ENCODE results near the gene MPPED2. TPM values are rescaled to one million over a fixed set of nuclear protein-coding genes. Genes with fewer than 3 reads are reported as not detected.

MPPED2 gene
- total and polyA plus RNA-seq, 5 experiments from 2014 or later, result 1.4 to 4.9 (median 3.3) TPM; not detected in 2

- Mint-ChIP-seq H3K27ac (no peak overlapping the region), H3K4me1 (peaks cover 1 to 13% (median 10%) of the 10 kb centered on the region in 4 donors), H3K4me3 (no peak overlapping the region), H3K36me3 (no peaks in the 10 kb centered on the region), H3K9me3 (no peaks in the 10 kb centered on the region), H3K27me3 (peaks cover 0 to 12% (median 3%) of the 10 kb centered on the region in 5 donors)
- ATAC-seq, result no peak
- POLR2A ChIA-PET, result no interaction called here
- DNase-seq, result no peak
Measured at GRCh38 chr11:30509364-30509763, 76.8 kb downstream of the MPPED2 start.

GRCh38 chr11:30508594-30508993, 77.6 kb downstream of the MPPED2 start:
- Mint-ChIP-seq H3K9me3 (no peaks in the 10 kb centered on the region), H3K4me3 (no peak overlapping the region), H3K4me1 (peaks cover 1 to 13% (median 10%) of the 10 kb centered on the region in 4 donors), H3K27me3 (peaks cover 0 to 10% (median 3%) of the 10 kb centered on the region in 5 donors), H3K36me3 (no peaks in the 10 kb centered on the region), H3K27ac (no peak overlapping the region)
- POLR2A ChIA-PET, result no interaction called here
- ATAC-seq (no peak), DNase-seq (no peak)

GRCh38 chr11:30505603-30506002, 80.5 kb downstream of the MPPED2 start:
- no peak for DNase-seq
- no peak overlapping the region for H3K27ac Mint-ChIP-seq
- H3K9me3 Mint-ChIP-seq, result no peaks in the 10 kb centered on the region
- H3K36me3 Mint-ChIP-seq, result no peaks in the 10 kb centered on the region
- H3K4me1 Mint-ChIP-seq, result peaks cover 0 to 1% (median under 1%) of the 10 kb centered on the region in 4 donors
- POLR2A ChIA-PET, result no interaction called here
- ATAC-seq, result no peak
- H3K27me3 Mint-ChIP-seq, result peaks cover 0 to 10% (median 0%) of the 10 kb centered on the region in 5 donors
- H3K4me3 Mint-ChIP-seq, result no peak overlapping the region

GRCh38 chr11:30504468-30504867, 81.7 kb downstream of the MPPED2 start:
- H3K4me3 Mint-ChIP-seq, result no peak overlapping the region
- peaks cover 0 to 1% (median 0%) of the 10 kb centered on the region in 4 donors for H3K4me1 Mint-ChIP-seq
- H3K27me3 Mint-ChIP-seq, result peaks cover 0 to 12% (median 3%) of the 10 kb centered on the region in 5 donors
- H3K9me3 Mint-ChIP-seq, result no peaks in the 10 kb centered on the region
- no peak overlapping the region for H3K27ac Mint-ChIP-seq
- ATAC-seq (no peak), DNase-seq (no peak)
- no peaks in the 10 kb centered on the region for H3K36me3 Mint-ChIP-seq
- POLR2A ChIA-PET, result no interaction called here

GRCh38 chr11:30503156-30503555, 83.0 kb downstream of the MPPED2 start:
- H3K4me3 Mint-ChIP-seq, result no peak overlapping the region
- ATAC-seq, result no peak

GRCh38 chr11:30502305-30502704, 83.8 kb downstream of the MPPED2 start:
- Mint-ChIP-seq H3K4me1 (peaks cover 0 to 2% (median 0%) of the 10 kb centered on the region in 4 donors), H3K27ac (no peak overlapping the region), H3K4me3 (no peak overlapping the region), H3K36me3 (no peaks in the 10 kb centered on the region), H3K27me3 (peaks cover 0 to 15% (median 3%) of the 10 kb centered on the region in 5 donors), H3K9me3 (no peaks in the 10 kb centered on the region)
- no peak for DNase-seq
- POLR2A ChIA-PET, result no interaction called here
- ATAC-seq, result no peak

More at GRCh38 chr11:30503156-30503555, 83.0 kb downstream of the MPPED2 start:
- Mint-ChIP-seq H3K9me3 (no peaks in the 10 kb centered on the region), H3K27me3 (peaks cover 0 to 15% (median 3%) of the 10 kb centered on the region in 5 donors), H3K4me1 (peaks cover 0 to 2% (median 0%) of the 10 kb centered on the region in 4 donors), H3K27ac (no peak overlapping the region), H3K36me3 (no peaks in the 10 kb centered on the region)
- POLR2A ChIA-PET, result no interaction called here
- no peak for DNase-seq

- H3K4me1 Mint-ChIP-seq, result peaks cover 0 to 2% (median 0%) of the 10 kb centered on the region in 4 donors
- no peak overlapping the region for H3K27ac Mint-ChIP-seq
- ATAC-seq (no peak), DNase-seq (no peak)
- no peak overlapping the region for H3K4me3 Mint-ChIP-seq
- no peaks in the 10 kb centered on the region for H3K9me3 Mint-ChIP-seq
- peaks cover 0 to 15% (median 3%) of the 10 kb centered on the region in 5 donors for H3K27me3 Mint-ChIP-seq
- no peaks in the 10 kb centered on the region for H3K36me3 Mint-ChIP-seq
- POLR2A ChIA-PET, result no interaction called here
Measured at GRCh38 chr11:30501744-30502143, 84.4 kb downstream of the MPPED2 start.

- POLR2A ChIA-PET, result no interaction called here
- Mint-ChIP-seq H3K4me3 (no peak overlapping the region), H3K27ac (peak overlapping the region in 1 of 10 donors; percentile 0), H3K36me3 (no peaks in the 10 kb centered on the region), H3K9me3 (no peaks in the 10 kb centered on the region), H3K27me3 (peaks cover 0 to 9% (median 2%) of the 10 kb centered on the region in 5 donors), H3K4me1 (peaks cover 0 to 2% (median 0%) of the 10 kb centered on the region in 4 donors)
- DNase-seq, result no peak
- no peak for ATAC-seq
Measured at GRCh38 chr11:30499940-30500339, 86.2 kb downstream of the MPPED2 start.

- DNase-seq (no peak), ATAC-seq (no peak)
- H3K27ac Mint-ChIP-seq, result no peak overlapping the region
- peaks cover 0 to 9% (median 2%) of the 10 kb centered on the region in 5 donors for H3K27me3 Mint-ChIP-seq
- H3K36me3 Mint-ChIP-seq, result no peaks in the 10 kb centered on the region
- POLR2A ChIA-PET, result no interaction called here
- no peaks in the 10 kb centered on the region for H3K9me3 Mint-ChIP-seq
- no peak overlapping the region for H3K4me3 Mint-ChIP-seq
- peaks cover 0 to 2% (median 0%) of the 10 kb centered on the region in 4 donors for H3K4me1 Mint-ChIP-seq
Measured at GRCh38 chr11:30497600-30497999, 88.6 kb downstream of the MPPED2 start.

GRCh38 chr11:30496935-30497334, 89.2 kb downstream of the MPPED2 start:
- Mint-ChIP-seq H3K4me3 (no peak overlapping the region), H3K9me3 (no peaks in the 10 kb centered on the region), H3K4me1 (peaks cover 0 to 2% (median 0%) of the 10 kb centered on the region in 4 donors), H3K36me3 (no peaks in the 10 kb centered on the region), H3K27me3 (peaks cover 0 to 9% (median 3%) of the 10 kb centered on the region in 5 donors), H3K27ac (no peak overlapping the region)
- ATAC-seq (no peak), DNase-seq (no peak)
- POLR2A ChIA-PET, result no interaction called here

GRCh38 chr11:30495437-30495836, 90.7 kb downstream of the MPPED2 start:
- H3K27me3 Mint-ChIP-seq, result peaks cover 0 to 9% (median 3%) of the 10 kb centered on the region in 5 donors
- H3K4me1 Mint-ChIP-seq, result peaks cover 0 to 2% (median 0%) of the 10 kb centered on the region in 4 donors
- POLR2A ChIA-PET, result no interaction called here
- no peak for ATAC-seq
- no peak for DNase-seq
- H3K27ac Mint-ChIP-seq, result no peak overlapping the region
- no peak overlapping the region for H3K4me3 Mint-ChIP-seq
- H3K9me3 Mint-ChIP-seq, result no peaks in the 10 kb centered on the region
- H3K36me3 Mint-ChIP-seq, result no peaks in the 10 kb centered on the region

- no peaks in the 10 kb centered on the region for H3K9me3 Mint-ChIP-seq
- no peak for DNase-seq
- peaks cover 0 to 29% (median 5%) of the 10 kb centered on the region in 5 donors for H3K27me3 Mint-ChIP-seq
- POLR2A ChIA-PET, result no interaction called here
- no peak overlapping the region for H3K27ac Mint-ChIP-seq
- H3K4me1 Mint-ChIP-seq, result no peaks in the 10 kb centered on the region
- no peaks in the 10 kb centered on the region for H3K36me3 Mint-ChIP-seq
- H3K4me3 Mint-ChIP-seq, result no peak overlapping the region
- ATAC-seq, result no peak
Measured at GRCh38 chr11:30489511-30489910, 96.6 kb downstream of the MPPED2 start.

GRCh38 chr11:30489076-30489475, 97.1 kb downstream of the MPPED2 start:
- H3K9me3 Mint-ChIP-seq, result no peaks in the 10 kb centered on the region
- ATAC-seq (no peak), DNase-seq (no peak)
- no peaks in the 10 kb centered on the region for H3K36me3 Mint-ChIP-seq
- H3K27ac Mint-ChIP-seq, result no peak overlapping the region
- H3K27me3 Mint-ChIP-seq, result peaks cover 0 to 29% (median 5%) of the 10 kb centered on the region in 5 donors
- no peak overlapping the region for H3K4me3 Mint-ChIP-seq
- POLR2A ChIA-PET, result no interaction called here
- H3K4me1 Mint-ChIP-seq, result no peaks in the 10 kb centered on the region

GRCh38 chr11:30488304-30488998, 97.7 kb downstream of the MPPED2 start:
- no peaks in the 10 kb centered on the region for H3K9me3 Mint-ChIP-seq
- DNase-seq (no peak), ATAC-seq (no peak)
- H3K4me3 Mint-ChIP-seq, result no peak overlapping the region
- no peak overlapping the region for H3K27ac Mint-ChIP-seq
- H3K36me3 Mint-ChIP-seq, result no peaks in the 10 kb centered on the region
- H3K27me3 Mint-ChIP-seq, result peaks cover 0 to 29% (median 5%) of the 10 kb centered on the region in 5 donors
- POLR2A ChIA-PET, result no interaction called here
- no peaks in the 10 kb centered on the region for H3K4me1 Mint-ChIP-seq

Measured in naive thymus-derived CD8-positive, alpha-beta T cell (primary cell).